Measurements from ENCODE around the gene POLN.
A peak's percentile ranks its signal among the peaks of the same experiment; 100 is the strongest.

The POLN gene

GRCh38 chr4:2253160-2254084 is 11.5 kb upstream of the POLN start:
- DNase-seq (ENCODE audit: low spot score): peak; percentile 72
- no peak for TF ChIP-seq CTCF (IDR thresholded peaks at IDR 0.05)
- Histone ChIP-seq H3K27ac (no peak overlapping the region), H3K4me3 (no peak overlapping the region)

- no peak overlapping the region for H3K4me3 ChIP-seq
- no peak for TF ChIP-seq CTCF (IDR thresholded peaks at IDR 0.05)
- H3K27ac ChIP-seq: no peak overlapping the region
- DNase-seq (ENCODE audit: low spot score): no peak
These were observed 10.7 kb upstream of the POLN start for GRCh38 chr4:2252530-2253091.

- TF ChIP-seq CTCF (IDR thresholded peaks at IDR 0.05): no peak
- DNase-seq (ENCODE audit: low spot score): peak; percentile 70
- Histone ChIP-seq H3K4me3 (no peak overlapping the region), H3K27ac (no peak overlapping the region)
These were observed 10.0 kb upstream of the POLN start for GRCh38 chr4:2251795-2252529.

- Histone ChIP-seq H3K27ac (no peak overlapping the region), H3K4me3 (no peak overlapping the region)
- no peak for DNase-seq (ENCODE audit: low spot score)
- TF ChIP-seq CTCF (IDR thresholded peaks at IDR 0.05): no peak
These were observed 9.3 kb upstream of the POLN start for GRCh38 chr4:2251073-2251794.

GRCh38 chr4:2250357-2251072 is 8.6 kb upstream of the POLN start:
- H3K27ac ChIP-seq: no peak overlapping the region
- no peak for DNase-seq (ENCODE audit: low spot score)
- no peak overlapping the region for H3K4me3 ChIP-seq
- no peak for TF ChIP-seq CTCF (IDR thresholded peaks at IDR 0.05)
